G401 (cell line): Measurements from ENCODE around the gene MCM7. TPM values are rescaled to one million over a fixed set of nuclear protein-coding genes. Genes with fewer than 3 reads are reported as not detected.
"Not testable (repeated sequence)": the region's sequence is repeated elsewhere in the genome, so short reads cannot be mapped to it uniquely, and the experiment has no call there.

Experiments
- DNase-seq: peaks from one replicate; pipeline ENCODE4 v3.0.0-alpha.2; 2015; ENCODE audit warnings: low spot score
- in situ Hi-C: cut with HindIII; loops from 2 replicates; pipeline ENCODE4 v1.10.0; 2016; ENCODE audit warnings: low sequenced_read_pairs, mixed read lengths
- total RNA-seq: library from RNA; depleted of rRNA; stranded (reverse); fragments of >200 nt; shearing (Covaris generic); gene quantifications from 2 replicates; pipeline ENCODE4 v1.2.3, GENCODE V29; 2014; rRNA removed

MCM7 gene
- 356 and 361 TPM in 2 replicates for total RNA-seq

DNA sequence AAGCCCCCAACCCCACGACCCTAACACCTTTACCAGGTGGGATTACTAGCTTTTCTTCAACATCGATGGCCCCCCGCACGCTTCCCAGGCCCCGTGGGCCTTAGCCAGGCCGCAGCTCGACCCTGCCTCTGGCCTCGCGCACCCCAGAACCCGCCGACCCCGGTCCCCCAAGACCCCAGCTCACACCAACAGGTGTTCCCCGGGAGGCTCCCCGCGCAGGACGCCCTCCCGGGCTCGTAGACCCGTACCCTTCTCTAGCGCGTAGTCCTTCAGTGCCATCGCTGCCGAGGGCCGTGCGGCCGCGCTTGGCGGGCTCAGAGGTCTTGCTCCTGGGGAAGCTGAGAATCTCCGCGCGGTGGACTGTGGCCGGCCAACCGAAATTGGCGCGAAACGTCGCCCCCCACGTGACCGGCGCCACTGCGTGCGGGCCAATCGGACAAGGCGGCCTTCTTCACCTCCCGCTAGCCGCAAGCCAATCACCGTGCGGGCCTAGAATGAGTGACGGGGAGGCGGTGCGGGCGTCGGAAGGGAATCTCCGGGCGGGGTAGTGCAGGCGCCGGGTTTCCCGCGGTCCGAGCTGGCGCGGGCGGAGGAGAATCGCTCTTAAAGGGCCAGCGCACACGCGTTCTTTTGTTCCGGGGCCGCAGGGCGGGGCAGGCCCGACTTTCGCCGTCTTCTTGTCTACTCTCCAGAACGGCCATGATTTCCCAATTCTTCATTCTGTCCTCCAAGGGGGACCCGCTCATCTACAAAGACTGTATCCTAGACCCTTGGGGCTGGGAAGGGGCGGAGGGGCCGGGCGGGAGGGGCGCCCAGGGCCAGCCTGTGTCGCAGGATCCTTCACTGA lies at the start of gene MCM7, which contains the start of gene AP4M1:
Gene MCM7 (minus strand): TSS at position 382 of the 847 bp plus-strand sequence. CDS start 103 bp downstream, at position 279.
Gene AP4M1 (plus strand): TSS at position 628 of the 847 bp plus-strand sequence. CDS start 72 bp downstream, at position 700.
- in situ Hi-C loops = no loop called here
- DNase-seq = peak; percentile 99

DNA sequence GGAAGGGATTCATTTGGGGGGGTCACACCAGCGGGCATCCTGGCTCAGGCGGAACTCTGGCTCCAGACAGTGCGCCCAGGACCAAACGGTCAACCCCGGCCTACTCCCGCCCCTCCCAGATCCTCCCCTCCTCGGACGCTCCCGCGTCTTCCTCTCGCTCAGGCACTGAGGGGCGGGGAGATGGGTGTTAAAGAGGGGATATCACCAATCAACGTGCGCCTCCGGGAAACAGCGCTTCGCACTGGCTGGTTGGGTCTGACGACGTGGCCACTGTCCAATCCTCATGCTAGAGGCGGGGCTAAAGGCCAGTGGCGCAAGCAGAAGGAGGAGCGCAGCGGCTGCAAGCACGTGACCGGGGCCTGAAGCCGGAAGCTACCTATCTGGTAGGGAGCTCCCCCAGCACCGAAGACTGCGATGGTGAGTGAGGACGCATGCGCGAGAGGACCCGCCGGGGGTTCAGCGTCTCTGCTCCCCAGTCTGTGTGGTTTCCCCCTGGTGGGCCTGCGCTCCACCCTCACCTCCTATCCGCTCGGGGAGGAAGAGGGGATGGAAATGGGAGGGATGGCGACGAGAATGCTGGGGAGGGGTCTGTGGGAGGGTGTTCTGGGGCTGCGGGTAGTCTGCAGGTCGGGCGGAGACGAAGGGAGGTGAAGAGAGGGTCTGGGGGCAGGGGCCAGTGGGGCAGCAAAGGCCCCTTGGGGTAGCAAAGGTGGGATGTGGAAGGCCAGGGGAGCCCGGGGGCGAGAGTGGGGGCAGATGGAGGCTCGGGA lies 47.5 kb upstream of the MCM7 start, which contains the start of gene LAMTOR4:
Gene LAMTOR4 (plus strand): TSS at position 360 of the 770 bp plus-strand sequence. CDS start 55 bp downstream, at position 415.
- in situ Hi-C loops = no loop called here

DNA sequence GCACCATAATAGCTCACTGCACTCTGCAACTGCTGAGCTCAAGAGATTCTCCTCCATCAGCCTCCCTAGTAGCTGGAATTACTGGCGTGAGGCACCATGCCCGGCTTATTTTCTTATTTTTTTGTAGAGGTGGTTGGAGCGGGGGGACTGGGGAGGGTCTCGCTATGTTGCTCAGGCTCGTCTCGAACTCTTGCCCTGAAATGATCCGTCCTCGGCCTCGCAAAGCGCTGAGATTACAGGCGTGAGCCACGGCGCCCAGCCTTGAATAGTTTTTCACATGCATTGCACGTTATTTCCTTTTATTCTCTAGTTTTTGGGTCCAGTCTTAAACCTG lies 47.0 kb upstream of the MCM7 start:
- no peak for DNase-seq
- in situ Hi-C loops = no loop called here

More for the DNA sequence above, 47.5 kb upstream of the MCM7 start, which contains the start of gene LAMTOR4:
- DNase-seq = peak; percentile 100

DNA sequence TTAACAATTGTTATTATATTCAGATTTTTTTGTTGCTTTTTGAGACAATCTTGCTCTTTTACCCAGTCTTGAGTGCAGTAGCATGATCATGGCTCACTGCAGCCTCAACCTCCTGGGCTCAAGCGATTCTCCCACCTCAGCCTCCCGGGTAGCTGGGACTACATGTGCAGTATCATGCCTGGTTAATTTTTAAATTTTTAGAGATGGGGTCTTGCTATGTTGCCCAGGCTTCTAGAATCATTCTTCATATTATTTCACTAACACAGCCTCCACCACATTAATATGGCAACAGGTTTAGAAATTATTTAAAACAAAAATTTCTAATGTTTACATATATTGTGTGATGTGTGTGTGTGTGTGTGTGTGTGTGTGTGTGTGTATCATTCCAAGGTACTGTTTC lies 46.1 kb upstream of the MCM7 start:
- DNase-seq = no peak
- in situ Hi-C loops = no loop called here

DNA sequence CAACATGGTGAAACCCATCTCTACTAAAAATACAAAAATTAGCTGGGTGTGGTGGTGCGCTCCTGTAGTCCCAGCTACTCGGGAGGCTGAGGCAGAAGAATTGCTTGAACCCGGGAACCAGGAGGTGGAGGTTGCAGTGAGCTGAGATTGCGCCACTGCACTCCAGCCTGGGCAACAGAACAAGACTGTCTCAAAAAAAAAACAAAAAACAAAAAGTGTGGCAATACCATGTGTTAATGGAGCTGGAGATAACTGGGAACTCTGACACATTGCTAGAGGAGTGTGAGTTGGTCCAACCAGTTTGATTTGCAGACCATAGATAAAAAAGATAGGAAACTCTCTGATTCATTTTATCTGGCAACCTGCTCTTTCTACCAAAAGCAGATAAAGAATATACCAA lies 45.2 kb upstream of the MCM7 start:
- in situ Hi-C loops, DNase-seq: not testable (repeated sequence)

DNA sequence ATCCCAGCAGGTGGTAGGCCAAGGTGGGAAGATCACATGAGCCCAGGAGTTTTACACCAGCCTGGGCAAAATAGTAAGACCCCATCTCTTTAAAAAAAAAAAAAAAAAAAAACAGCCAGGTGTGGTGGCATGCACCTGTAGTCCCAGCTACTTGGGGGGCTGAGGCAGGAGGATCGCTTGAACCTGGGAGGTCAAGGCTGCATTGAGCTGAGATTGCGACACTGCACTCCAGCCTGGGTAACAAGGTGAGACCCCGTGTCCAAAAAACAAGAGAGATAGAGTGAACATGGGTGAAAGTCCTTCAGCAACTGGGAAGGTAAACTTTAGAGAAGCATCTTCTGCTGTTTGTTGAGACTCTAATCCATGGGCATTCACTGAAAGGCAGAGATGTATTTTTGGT lies 41.3 kb upstream of the MCM7 start:
- no peak for DNase-seq
- in situ Hi-C loops = no loop called here

DNA sequence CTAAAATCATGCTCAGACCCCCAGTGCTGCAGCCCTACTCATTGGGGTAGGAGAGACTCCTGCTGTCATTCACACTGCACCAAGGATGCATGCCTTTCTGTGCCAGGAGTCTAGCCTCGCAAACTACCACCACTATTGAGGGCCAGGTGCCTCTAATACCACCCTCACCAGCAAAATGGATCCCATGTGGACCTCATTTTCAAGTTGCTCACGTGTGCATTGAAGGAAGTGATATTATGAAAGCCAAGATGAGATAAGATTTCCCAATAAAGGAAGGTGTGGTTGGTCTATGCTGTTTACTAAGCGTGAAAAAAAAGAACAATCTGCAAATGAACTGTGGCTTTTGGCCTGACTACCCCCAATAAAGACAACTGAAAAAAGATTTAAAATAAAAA lies 40.4 kb upstream of the MCM7 start:
- in situ Hi-C loops = no loop called here

DNA sequence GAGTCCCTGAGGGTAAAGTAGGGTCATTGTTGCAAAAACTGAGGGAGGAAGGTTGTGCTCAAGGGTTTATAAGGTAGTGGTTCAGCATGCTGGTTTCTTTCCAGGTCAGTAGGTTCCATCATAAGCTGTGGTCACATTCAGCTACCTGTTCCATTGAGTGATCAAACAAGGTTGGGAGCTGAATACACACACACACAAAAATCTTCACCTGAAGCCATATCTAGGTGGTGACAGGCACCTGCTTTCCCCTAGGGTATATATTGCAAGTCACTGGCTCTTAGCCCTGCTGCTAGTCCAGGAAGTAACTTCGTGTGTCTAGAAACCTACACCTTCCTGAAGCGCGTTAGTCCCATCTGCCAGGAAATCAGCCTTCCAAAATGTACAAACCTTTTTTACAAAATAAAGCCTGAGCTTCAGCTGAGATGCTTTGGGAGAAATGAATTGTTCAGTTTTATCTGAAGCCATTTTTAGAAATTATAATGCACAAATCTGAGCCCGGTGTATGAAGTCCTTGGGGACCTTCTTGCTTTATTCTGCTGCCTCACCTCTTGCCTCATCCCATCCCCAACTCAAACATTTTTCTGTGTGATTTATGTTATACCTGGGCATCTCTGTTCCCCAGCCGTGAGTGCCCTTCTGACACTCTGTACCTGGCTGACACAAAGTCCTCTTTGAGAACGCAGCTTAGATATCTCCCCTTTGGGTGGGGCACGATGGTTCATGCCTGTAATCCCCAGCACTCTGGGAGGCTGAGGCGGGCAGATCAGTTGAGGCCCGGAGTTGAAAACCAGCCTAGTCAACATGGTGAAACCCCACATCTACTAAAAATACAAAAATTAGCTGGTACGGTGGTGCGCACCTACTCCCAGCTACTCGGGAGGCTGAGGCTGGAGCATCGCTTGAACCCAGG lies 36.9 kb upstream of the MCM7 start:
- DNase-seq = no peak
- in situ Hi-C loops = no loop called here

More for the DNA sequence above, 40.4 kb upstream of the MCM7 start:
- no peak for DNase-seq

DNA sequence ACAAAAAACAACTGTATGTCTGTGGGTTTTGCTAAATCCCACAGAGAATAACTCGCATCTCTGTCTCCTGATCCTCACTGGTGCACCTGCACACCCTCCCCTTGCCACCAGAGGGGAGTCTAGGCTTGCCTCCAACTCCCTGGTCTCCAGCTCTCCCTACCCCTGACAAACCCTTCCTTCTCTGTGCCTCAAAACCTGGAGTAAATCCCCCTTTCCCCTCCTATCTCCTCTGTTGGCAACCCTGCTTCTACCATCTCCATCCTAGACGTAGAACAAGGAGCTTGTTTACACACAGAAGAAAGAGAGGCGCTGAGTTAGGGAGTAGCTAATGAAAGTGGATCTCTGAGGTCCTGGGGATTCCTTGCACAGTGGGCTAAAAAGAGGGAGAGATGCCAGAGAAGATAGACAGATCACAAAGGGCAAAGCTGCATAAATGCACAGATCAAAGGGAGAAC lies 31.5 kb upstream of the MCM7 start:
- peak; percentile 46 for DNase-seq
- in situ Hi-C loops = no loop called here

DNA sequence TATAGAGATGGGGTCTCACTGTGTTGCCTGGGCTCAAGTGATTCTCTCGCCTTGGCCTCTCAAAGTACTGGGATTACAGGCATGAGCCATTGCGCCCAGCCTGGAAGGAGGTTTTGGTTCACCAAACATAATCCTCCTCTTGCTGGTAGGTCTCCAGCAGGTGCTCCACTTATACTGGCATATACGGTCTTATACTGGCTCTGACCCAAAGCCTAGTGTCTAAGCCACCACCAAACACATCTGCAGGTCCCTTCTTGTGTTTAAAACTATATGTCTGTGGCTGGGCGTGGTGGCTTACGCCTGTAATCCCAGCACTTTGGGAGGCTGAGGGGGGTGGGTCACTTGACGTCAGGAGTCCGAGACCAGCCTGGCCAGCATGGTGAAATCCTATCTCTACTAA lies 30.9 kb upstream of the MCM7 start:
- in situ Hi-C loops = no loop called here
- no peak for DNase-seq

DNA sequence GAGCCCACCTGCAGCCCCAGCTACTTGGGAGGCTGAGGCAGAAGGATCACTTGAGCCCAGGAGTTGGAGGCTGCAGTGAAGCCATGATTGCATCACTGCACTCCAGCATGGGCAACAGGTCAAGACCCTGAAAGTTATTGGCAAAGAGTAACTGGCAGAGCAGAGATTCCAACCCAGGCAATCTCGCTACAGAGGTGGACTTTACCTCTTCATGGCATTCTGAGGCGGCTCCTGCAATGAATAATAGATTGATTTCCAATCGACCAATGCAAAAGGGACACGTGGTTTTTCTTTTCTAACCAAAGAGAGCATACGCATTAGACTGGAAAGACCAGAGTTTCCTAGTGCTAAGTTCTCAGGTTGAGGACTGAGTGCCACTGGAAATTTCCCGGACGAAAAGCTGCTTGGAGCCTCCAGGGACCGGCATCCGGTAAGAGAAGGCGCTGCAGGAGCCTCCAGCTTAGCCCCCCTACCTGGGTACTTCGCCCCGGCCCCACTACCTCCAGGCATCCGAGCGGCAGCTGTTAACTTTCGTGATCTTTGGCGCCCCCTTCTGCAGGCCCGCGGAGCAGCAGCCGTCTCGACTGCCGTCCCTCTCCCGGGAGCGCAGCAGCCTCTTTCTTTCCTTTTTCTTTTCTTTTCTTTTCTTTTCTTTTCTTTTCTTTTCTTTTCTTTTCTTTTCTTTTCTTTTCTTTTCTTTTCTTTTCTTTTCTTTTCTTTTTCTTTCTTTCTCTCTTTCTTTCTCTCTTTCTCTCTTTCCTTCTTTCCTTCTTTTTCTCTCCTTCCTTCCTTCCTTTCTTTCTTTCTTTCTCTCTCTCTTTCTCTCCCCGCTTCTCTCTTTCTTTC lies 29.6 kb upstream of the MCM7 start:
- in situ Hi-C loops = no loop called here
- peak; percentile 70 for DNase-seq

DNA sequence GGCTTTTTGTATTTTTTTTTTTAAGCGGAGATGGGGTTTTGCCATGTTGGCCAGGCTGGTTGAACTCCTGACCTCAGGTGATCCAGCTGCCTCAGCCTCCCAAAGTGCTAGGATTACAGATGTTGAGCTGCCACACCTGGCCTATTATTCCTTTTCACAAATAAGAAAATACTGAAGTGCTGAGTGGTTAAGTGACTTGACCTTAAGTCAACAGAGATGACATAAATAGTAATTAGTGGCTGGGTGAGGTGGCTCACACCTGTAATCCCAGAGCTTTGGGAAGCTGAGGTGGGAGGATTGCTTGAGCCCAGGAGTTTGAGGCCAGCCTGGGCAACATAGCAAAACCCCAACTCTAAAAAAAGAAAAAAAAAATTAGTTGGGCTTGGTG lies 29.0 kb upstream of the MCM7 start:
- in situ Hi-C loops, DNase-seq: not testable (repeated sequence)

DNA sequence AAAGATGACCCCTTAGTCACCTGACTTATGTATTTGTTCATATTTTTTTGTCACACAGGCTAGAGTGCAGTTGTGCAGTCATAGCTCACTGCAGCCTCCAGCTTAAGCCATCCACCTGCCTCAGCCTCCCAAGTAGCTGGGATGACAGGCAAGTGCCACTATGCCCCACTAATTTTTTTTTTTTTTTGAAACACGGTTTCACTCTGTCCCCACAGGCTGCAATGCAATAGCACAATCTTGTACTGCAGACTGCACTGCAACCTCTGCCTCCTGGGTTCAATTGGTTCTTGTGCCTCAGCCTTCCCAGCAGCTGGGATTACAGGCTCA lies 27.4 kb upstream of the MCM7 start:
- DNase-seq = no peak
- in situ Hi-C loops = no loop called here

DNA sequence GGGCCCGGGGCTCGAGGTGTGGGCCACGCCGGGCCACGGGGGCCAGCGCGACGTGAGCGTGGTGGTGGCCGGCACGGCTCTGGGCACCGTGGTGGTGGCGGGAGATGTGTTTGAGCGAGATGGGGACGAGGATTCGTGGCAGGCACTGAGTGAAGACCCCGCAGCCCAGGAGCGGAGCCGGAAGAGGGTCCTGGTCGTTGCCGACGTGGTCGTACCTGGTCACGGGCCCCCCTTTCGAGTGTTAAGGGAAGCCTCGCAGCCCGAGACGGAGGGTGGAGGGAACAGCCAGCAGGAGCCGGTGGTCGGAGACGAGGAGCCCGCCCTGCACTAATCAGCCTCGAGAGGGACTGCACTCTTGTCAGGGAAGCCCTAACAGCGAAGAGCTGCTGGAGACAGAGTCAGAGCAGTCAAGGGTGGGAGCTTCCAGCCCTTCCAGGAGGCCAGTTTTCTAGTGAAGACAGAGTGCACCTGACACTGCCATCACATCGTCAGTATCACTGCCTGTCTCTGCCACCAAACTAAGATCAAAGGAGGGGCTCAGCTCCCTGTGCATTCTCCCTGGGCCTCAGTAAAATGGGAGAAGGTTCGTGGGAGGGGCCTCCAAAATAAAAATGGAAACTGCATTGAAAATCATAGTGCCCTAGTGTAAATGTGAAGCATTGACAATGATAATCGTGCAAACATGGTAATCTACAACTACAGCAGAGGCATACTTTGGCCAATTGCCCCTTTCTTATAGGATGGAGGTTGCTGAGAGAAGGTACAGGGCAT lies 26.9 kb upstream of the MCM7 start:
- in situ Hi-C loops = no loop called here
- peak; percentile 57 for DNase-seq

DNA sequence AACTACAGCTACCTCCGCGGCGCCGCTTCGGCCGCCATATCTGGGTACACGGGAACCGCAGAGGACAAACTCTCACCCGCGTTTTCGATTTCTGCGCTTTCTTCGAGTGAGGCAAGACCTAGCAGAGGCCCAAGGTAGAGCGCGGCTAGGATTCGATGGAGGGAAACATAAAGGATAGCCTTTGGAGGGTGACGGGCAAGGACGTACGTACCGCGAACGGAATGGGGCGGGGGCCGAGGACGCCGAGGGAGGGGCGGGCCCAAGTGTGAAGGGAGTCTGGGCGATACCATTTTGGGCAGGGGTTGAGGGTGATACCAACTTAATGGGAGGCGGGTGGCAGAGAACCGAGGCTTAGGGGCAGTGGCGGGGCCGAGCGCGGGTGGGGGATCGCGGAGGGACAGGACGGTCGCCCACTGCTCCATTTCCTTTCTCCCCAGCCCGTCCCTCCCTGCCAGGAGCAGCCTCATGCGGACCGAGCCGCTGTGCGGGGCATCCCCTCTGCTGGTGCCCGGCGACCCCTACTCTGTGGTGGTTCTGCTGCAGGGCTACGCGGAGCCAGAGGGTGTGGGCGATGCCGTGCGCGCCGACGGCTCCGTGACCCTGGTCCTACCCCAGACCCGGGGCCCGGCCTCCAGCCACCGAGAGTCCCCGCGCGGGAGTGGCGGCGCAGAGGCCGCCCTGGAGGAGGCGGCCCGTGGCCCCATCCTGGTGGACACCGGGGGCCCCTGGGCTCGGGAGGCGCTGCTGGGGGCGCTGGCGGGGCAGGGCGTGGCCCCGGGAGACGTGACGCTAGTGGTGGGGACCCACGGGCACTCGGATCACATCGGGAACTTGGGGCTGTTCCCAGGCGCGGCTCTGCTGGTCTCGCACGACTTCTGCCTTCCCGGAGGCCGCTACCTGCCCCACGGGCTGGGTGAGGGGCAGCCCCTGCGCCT lies 26.0 kb upstream of the MCM7 start, which contains the start of gene MBLAC1:
Gene MBLAC1 (plus strand): TSS at position 37 of the 935 bp plus-strand sequence. CDS start 429 bp downstream, at position 466.
- in situ Hi-C loops = no loop called here
- DNase-seq = peak; percentile 96

DNA sequence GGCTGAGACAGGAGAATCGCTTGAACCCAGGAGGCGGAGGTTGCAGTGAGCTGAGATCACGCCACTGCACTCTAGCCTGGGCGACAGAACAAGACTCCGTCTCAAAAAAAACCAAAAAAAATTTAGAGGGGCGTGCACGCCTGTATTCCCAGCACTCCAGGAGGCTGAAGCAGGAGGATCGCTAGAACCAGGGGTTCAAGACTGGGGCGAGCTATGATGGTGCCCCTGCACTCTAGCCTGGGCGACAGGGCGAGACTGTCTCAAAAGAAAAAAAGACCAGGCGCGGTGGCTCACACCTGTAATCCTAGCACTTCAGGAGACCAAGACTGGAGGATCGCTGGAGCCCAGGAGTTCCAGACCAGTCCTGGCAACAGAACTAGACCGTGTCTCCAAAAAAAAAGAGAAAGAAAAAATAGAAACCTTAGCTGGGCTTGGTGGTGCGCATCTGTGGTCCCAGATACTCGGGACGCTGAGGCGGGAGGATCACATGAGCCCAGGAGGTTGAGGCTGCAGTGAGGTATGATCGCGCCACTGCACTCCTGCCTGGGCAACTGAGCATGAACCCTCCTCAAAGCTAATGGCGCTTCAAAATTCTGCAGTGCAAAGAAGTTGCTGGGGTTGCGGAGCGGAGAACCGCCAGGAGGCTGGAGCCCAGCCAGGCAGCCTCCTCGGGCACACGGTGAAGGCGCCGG lies 25.2 kb upstream of the MCM7 start:
- in situ Hi-C loops = no loop called here
- no peak for DNase-seq
